T-cell (primary cell): ENCODE data around the gene ANKRD65. TPM values are rescaled to one million over a fixed set of nuclear protein-coding genes. Genes with fewer than 3 reads are reported as not detected.

Source experiments
- ATAC-seq, 4 experiments: fragments of 200-7000 bp in 3 of 4; fragments of 150-1000 bp in 1 of 4; cut with Tn5 transposase; replicated peaks in 1 of 4; 1 replicate in 3 of 4; 2 replicates in 1 of 4; pipeline ENCODE4 v1.10.0; 2021; ENCODE audit warnings: moderate library complexity in 3 of 4, mild to moderate bottlenecking in 2 of 4, moderate number of reproducible peaks in 1 of 4
- CTCF ChIA-PET, 2 donors: fragments of 300-600 bp; sonication (Branson Sonifier 250); formaldehyde crosslinking; loops; one replicate each; lab custom pipeline; 2022; ENCODE audit warnings: antibody characterized with exemption in 2 of 2; lab: Charles Lee
- POLR2A ChIA-PET, 2 donors: fragments of 300-600 bp; sonication (Branson Sonifier 250); formaldehyde crosslinking; loops; one replicate each; lab custom pipeline; 2022; ENCODE audit warnings: antibody characterized with exemption in 2 of 2; lab: Charles Lee
- DNase-seq, 35 experiments: peaks; one replicate each; pipeline versions ENCODE4 v3.0.0 to v3.0.0-alpha.2; 2013 to 2023
- H3K27ac ChIP-seq: one replicate; pipeline ENCODE4 v1.5.1; 2013; ENCODE audit warnings: low read length
- H3K27me3 ChIP-seq, 2 experiments: replicated peaks in 1 of 2; 1 replicate in 1 of 2; 2 replicates in 1 of 2; pipeline versions ENCODE4 v1.6.1 to v1.7.0; 2013; ENCODE audit warnings: low read length in 1 of 2, mixed read lengths in 1 of 2; ENCODE audit not compliant: control insufficient read depth in 2 of 2, insufficient read depth in 2 of 2; ENCODE audit errors: extremely low read depth in 1 of 2
- H3K36me3 ChIP-seq, 2 donors: 1 replicate in 1 of 2; 2 replicates in 1 of 2; pipeline versions ENCODE4 v1.6.1 to v1.7.0; 2013; ENCODE audit warnings: low read length in 1 of 2; ENCODE audit not compliant: control insufficient read depth in 2 of 2, insufficient read depth in 1 of 2; ENCODE audit errors: extremely low read depth in 1 of 2
- H3K4me1 ChIP-seq, 2 experiments: 1 replicate in 1 of 2; 2 replicates in 1 of 2; pipeline versions ENCODE4 v1.6.1 to v1.7.0; 2013; ENCODE audit warnings: low read length in 2 of 2, mixed read lengths in 1 of 2; ENCODE audit not compliant: insufficient read depth in 2 of 2, control insufficient read depth in 1 of 2; ENCODE audit errors: extremely low read depth in 1 of 2
- H3K4me3 ChIP-seq, 2 donors: 1 replicate in 1 of 2; 2 replicates in 1 of 2; pipeline versions ENCODE4 v1.5.1 to v1.7.0; 2013; ENCODE audit warnings: mild to moderate bottlenecking in 2 of 2, low read length in 1 of 2, moderate library complexity in 1 of 2; ENCODE audit not compliant: control insufficient read depth in 1 of 2; ENCODE audit errors: extremely low read depth in 1 of 2
- H3K9me3 ChIP-seq: 2 replicates; pipeline ENCODE4 v1.7.0; 2013
- H3K27ac Mint-ChIP-seq, 2 donors: one replicate each; pipeline ENCODE4 v1.8.0; 2020 to 2021; ENCODE audit warnings: mild to moderate bottlenecking in 2 of 2, mixed read lengths in 2 of 2
- H3K27me3 Mint-ChIP-seq, 2 donors: one replicate each; pipeline ENCODE4 v1.8.0; 2021 to 2022; ENCODE audit warnings: mixed read lengths in 2 of 2
- H3K36me3 Mint-ChIP-seq: one replicate; pipeline ENCODE4 v1.8.0; 2021; ENCODE audit warnings: mixed read lengths
- H3K4me1 Mint-ChIP-seq, 3 donors: one replicate each; pipeline ENCODE4 v1.8.0; 2020 to 2022; ENCODE audit warnings: mixed read lengths in 3 of 3, mild to moderate bottlenecking in 1 of 3
- H3K4me3 Mint-ChIP-seq, 3 donors: one replicate each; pipeline ENCODE4 v1.8.0; 2020 to 2022; ENCODE audit warnings: mild to moderate bottlenecking in 3 of 3, mixed read lengths in 3 of 3, moderate library complexity in 3 of 3
- H3K9me3 Mint-ChIP-seq, 3 donors: one replicate each; pipeline ENCODE4 v1.8.0; 2020 to 2022; ENCODE audit warnings: mixed read lengths in 3 of 3
- WGBS: methylation state at CpG from one replicate; pipeline ENCODE4 v1.1.5; 2013; ENCODE audit warnings: missing lambda C conversion rate; ENCODE audit not compliant: insufficient coverage; 5-methylcytosine and 5-hydroxymethylcytosine counted together
- total RNA-seq, 35 experiments: library from RNA in 6 of 35; stranded (reverse) in 6 of 35; fragments of 120-200 nt in 1 of 35; gene quantifications; one replicate each; pipeline versions ENCODE4 v1.2.1 to v1.2.4 and lab custom pipeline; 2013 to 2026

The ANKRD65 gene
- total RNA-seq, 5 donors from 2014 or later (not counting 1 experiment from before 2014, with no cell fraction given): 0.20 TPM; not detected in 4

DNA sequence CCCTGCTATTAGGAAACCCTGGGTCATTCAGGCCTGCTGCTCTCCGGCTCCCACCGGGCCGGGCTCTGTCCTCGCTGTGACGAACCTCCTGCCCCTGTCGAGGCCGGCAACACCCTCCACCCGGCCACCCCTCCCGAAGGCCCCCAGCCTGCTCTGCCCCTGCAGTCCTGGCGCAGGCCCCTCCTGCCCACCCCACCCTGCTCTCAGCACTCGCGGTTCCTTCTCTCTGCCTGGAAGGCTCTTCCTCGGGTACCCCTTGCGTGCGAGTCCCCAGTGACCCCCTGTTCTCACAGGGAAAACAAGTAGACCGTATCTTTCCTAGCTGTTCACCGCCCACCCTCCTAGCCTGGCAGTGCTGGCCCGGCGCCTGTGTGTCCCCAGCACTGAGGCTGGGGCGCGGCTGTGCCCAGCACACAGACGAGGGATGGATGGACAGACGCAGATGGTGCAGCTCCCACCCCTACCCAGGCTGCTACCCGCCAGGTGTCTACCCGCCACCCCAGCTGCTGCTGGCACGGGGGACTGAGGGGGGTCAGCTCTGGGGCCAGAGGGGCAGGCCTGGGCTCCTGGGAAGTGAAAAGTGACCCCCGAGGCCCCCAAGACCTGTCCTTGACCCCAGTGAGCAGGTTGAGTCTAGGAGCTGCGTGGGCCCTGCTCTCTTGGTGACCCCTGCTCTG, 11.3 kb upstream of the ANKRD65 start:
- peaks cover 0 to 85% of the 10 kb centered on the region in 2 experiments for H3K27me3 ChIP-seq
- 85% methylated on average over 26 of the region's 28 CpGs for WGBS
- no peaks in the 10 kb centered on the region for H3K9me3 ChIP-seq
- Mint-ChIP-seq H3K36me3 (no peaks in the 10 kb centered on the region), H3K9me3 (no peaks in the 10 kb centered on the region), H3K4me3 (no peak overlapping the region), H3K27me3 (peaks cover 11 to 39% of the 10 kb centered on the region in 2 donors), H3K4me1 (peaks cover 7 to 13% (median 12%) of the 10 kb centered on the region in 3 donors), H3K27ac (no peak overlapping the region)
- CTCF ChIA-PET: no interaction called here
- peaks cover 2 to 30% of the 10 kb centered on the region in 2 experiments for H3K4me1 ChIP-seq
- POLR2A ChIA-PET: no interaction called here
- no peaks in the 10 kb centered on the region for H3K36me3 ChIP-seq
- ATAC-seq (no peak), DNase-seq (no peak)
- H3K27ac ChIP-seq: no peak overlapping the region
- no peak overlapping the region for H3K4me3 ChIP-seq

- Histone ChIP-seq H3K27ac (no peak overlapping the region), H3K9me3 (no peaks in the 10 kb centered on the region), H3K4me3 (no peak overlapping the region), H3K4me1 (peaks cover 2 to 30% of the 10 kb centered on the region in 2 experiments), H3K36me3 (no peaks in the 10 kb centered on the region), H3K27me3 (peaks cover 0 to 83% of the 10 kb centered on the region in 2 experiments)
- WGBS: 43% methylated on average over 2 of the region's 5 CpGs
- ATAC-seq (no peak), DNase-seq (no peak)
- Mint-ChIP-seq H3K27ac (no peak overlapping the region), H3K9me3 (no peaks in the 10 kb centered on the region), H3K36me3 (no peaks in the 10 kb centered on the region), H3K27me3 (peaks cover 11 to 37% of the 10 kb centered on the region in 2 donors), H3K4me1 (peaks cover 7 to 13% (median 12%) of the 10 kb centered on the region in 3 donors), H3K4me3 (no peak overlapping the region)
- ChIA-PET CTCF (no interaction called here), POLR2A (no interaction called here)
Observed at GRCh38 chr1:1431845-1432273, 10.8 kb upstream of the ANKRD65 start.

DNA sequence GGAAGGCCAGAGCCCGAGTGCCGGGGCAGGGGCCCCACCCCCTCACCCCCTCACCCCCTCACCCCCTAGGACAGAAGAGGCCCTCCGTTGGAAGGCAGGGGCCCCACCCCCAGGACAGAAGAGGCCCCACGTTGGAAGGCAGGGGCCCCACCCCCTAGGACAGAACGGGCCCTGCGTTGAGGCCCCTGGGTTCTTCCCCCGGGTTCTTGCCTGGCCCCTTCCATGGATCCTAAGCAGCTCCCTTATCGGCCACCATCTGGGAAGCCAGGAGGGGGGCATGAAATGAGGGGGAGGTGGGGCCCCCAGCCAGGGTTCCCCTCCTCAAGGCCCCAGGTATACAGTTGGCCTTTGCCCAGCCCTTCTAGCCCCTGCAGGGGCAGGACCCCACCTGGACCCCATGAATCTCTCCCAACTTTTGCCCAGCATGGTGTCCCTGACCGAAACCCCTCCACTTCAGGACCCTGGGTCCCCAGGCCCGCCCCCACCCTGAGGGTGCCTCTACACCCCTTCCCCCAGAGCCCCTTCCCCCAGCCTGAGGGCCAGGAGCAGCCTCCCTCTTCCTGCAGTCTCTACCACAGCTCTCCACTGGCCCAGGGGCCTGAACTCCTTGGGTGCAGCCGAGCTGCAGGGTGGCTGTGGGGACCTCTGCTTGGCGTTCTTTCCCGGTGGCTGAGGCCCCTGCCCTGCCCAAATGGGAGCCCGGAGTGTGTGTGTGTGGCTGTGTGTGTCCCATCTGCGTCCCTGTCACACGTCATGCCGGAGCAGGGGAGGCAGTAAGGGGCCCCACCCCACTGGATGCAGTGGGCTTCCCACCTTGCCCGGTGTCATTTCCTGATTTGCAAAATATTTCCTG, 10.1 kb upstream of the ANKRD65 start:
- H3K27ac ChIP-seq: no peak overlapping the region
- no peak overlapping the region for H3K4me3 ChIP-seq
- Mint-ChIP-seq H3K27me3 (peaks cover 11 to 35% of the 10 kb centered on the region in 2 donors), H3K36me3 (no peaks in the 10 kb centered on the region), H3K4me3 (no peak overlapping the region), H3K4me1 (peaks cover 7 to 11% (median 8%) of the 10 kb centered on the region in 3 donors), H3K9me3 (no peaks in the 10 kb centered on the region), H3K27ac (no peak overlapping the region)
- peaks cover 0 to 83% of the 10 kb centered on the region in 2 experiments for H3K27me3 ChIP-seq
- H3K4me1 ChIP-seq: peaks cover 2 to 30% of the 10 kb centered on the region in 2 experiments
- ATAC-seq (no peak), DNase-seq (no peak)
- 73% methylated on average over 5 of the region's 18 CpGs for WGBS
- POLR2A ChIA-PET: no interaction called here
- CTCF ChIA-PET: interaction anchor here in 1 of 2 donors (0.6 kb wide), 1 partner anchor 13 kb away, joined by 13 read pairs; no protein-coding TSS in a partner anchor
- H3K36me3 ChIP-seq: no peaks in the 10 kb centered on the region
- no peaks in the 10 kb centered on the region for H3K9me3 ChIP-seq

- Histone ChIP-seq H3K9me3 (no peaks in the 10 kb centered on the region), H3K27me3 (peaks cover 0 to 85% of the 10 kb centered on the region in 2 experiments), H3K4me1 (peaks cover 0 to 26% of the 10 kb centered on the region in 2 experiments), H3K36me3 (no peaks in the 10 kb centered on the region), H3K27ac (no peak overlapping the region), H3K4me3 (no peak overlapping the region)
- 83% methylated on average over 25 of the region's 35 CpGs for WGBS
- ChIA-PET POLR2A (no interaction called here), CTCF (interaction anchor here in 1 of 2 donors (0.6 kb wide), 1 partner anchor 13 kb away, joined by 13 read pairs; no protein-coding TSS in a partner anchor)
- Mint-ChIP-seq H3K36me3 (no peaks in the 10 kb centered on the region), H3K4me3 (no peak overlapping the region), H3K27me3 (peaks cover 11 to 32% of the 10 kb centered on the region in 2 donors), H3K9me3 (no peaks in the 10 kb centered on the region), H3K4me1 (peaks cover 7 to 10% (median 7%) of the 10 kb centered on the region in 3 donors), H3K27ac (no peak overlapping the region)
- ATAC-seq (no peak), DNase-seq (no peak)
Observed at GRCh38 chr1:1430114-1430982, 9.3 kb upstream of the ANKRD65 start.

GRCh38 chr1:1429671-1430073, 8.6 kb upstream of the ANKRD65 start:
- no peak overlapping the region for H3K27ac ChIP-seq
- POLR2A ChIA-PET: no interaction called here
- 80% methylated on average over 3 of the region's 6 CpGs for WGBS

More at GRCh38 chr1:1429671-1430073, 8.6 kb upstream of the ANKRD65 start:
- no peaks in the 10 kb centered on the region for H3K36me3 Mint-ChIP-seq
- Histone ChIP-seq H3K4me3 (no peak overlapping the region), H3K36me3 (no peaks in the 10 kb centered on the region), H3K9me3 (no peaks in the 10 kb centered on the region), H3K4me1 (peaks cover 0 to 19% of the 10 kb centered on the region in 2 experiments), H3K27me3 (peaks cover 0 to 84% of the 10 kb centered on the region in 2 experiments)
- H3K4me3 Mint-ChIP-seq: no peak overlapping the region
- no peak overlapping the region for H3K27ac Mint-ChIP-seq
- H3K4me1 Mint-ChIP-seq: peaks cover 3 to 7% (median 6%) of the 10 kb centered on the region in 3 donors
- DNase-seq (no peak), ATAC-seq (no peak)
- no peaks in the 10 kb centered on the region for H3K9me3 Mint-ChIP-seq
- CTCF ChIA-PET: no interaction called here
- peaks cover 7 to 32% of the 10 kb centered on the region in 2 donors for H3K27me3 Mint-ChIP-seq
